MM.1S (cell line): ENCODE results near the gene ZNF22.

Experiments
- CTCF ChIP-seq: fragments of 300-600 bp; sonication (generic); IDR thresholded peaks from 2 replicates; pipeline ENCODE4 v1.5.1; 2016; ENCODE audit warnings: antibody characterized with exemption, low read length, mixed read lengths
- EZH2 ChIP-seq: fragments of 300-600 bp; sonication (generic); optimal IDR thresholded peaks from 2 replicates; pipeline ENCODE3; 2017; ENCODE audit warnings: low read depth, mild to moderate bottlenecking, antibody characterized with exemption, low read length, mixed read lengths
- EZH2phosphoT487 ChIP-seq: fragments of 300-600 bp; sonication (generic); IDR thresholded peaks from 2 replicates; pipeline ENCODE4 v1.6.1; 2018; ENCODE audit warnings: antibody characterized with exemption, low read length

- TF ChIP-seq CTCF, result no peak
- TF ChIP-seq EZH2phosphoT487, result no peak
- no peak for TF ChIP-seq EZH2
Measured at GRCh38 chr10:44960088-44960460, 40.6 kb upstream of the ZNF22 start.
